GM23338 (cell line): ENCODE measurements around the gene ZNF784. TPM values are rescaled to one million over a fixed set of nuclear protein-coding genes. Genes with fewer than 3 reads are reported as not detected.

Experiments used
- ATAC-seq: fragments of 200-7000 bp; cut with Tn5 transposase; 3 replicates; pipeline ENCODE4 v1.9.1; 2020
- DNase-seq: peaks from one replicate; pipeline ENCODE4 v3.0.0-alpha.2; 2015; ENCODE audit warnings: low spot score
- H2AFZ ChIP-seq: fragments of 200-600 bp; sonication (generic); 2 replicates; pipeline ENCODE4 v1.8.0; 2016; ENCODE audit warnings: antibody characterized with exemption, mild to moderate bottlenecking, moderate library complexity
- H3F3A ChIP-seq: fragments of 200-600 bp; sonication (generic); replicated peaks from 2 replicates; pipeline ENCODE4 v1.8.0; 2017; ENCODE audit warnings: antibody characterized with exemption, mixed run types, low read depth
- H3K27ac ChIP-seq: fragments of 200-600 bp; sonication (generic); 2 replicates; pipeline ENCODE4 v1.6.1; 2016; ENCODE audit warnings: low read depth
- H3K27me3 ChIP-seq: fragments of 200-600 bp; sonication (generic); 2 replicates; pipeline ENCODE4 v1.8.0; 2016; ENCODE audit warnings: mild to moderate bottlenecking, mixed run types, moderate library complexity; ENCODE audit not compliant: insufficient read depth
- H3K36me3 ChIP-seq: fragments of 200-600 bp; sonication (generic); 2 replicates; pipeline ENCODE4 v1.8.0; 2016; ENCODE audit warnings: mild to moderate bottlenecking; ENCODE audit not compliant: insufficient read depth
- H3K4me1 ChIP-seq: fragments of 200-600 bp; sonication (generic); 2 replicates; pipeline ENCODE4 v1.8.0; 2016; ENCODE audit warnings: mild to moderate bottlenecking, moderate library complexity; ENCODE audit not compliant: insufficient read depth
- H3K4me2 ChIP-seq: fragments of 200-600 bp; sonication (generic); 2 replicates; pipeline ENCODE4 v1.7.1; 2017; ENCODE audit warnings: mixed run types
- H3K4me3 ChIP-seq: fragments of 200-600 bp; sonication (generic); 2 replicates; pipeline ENCODE4 v1.6.1; 2016; ENCODE audit warnings: mixed run types
- H3K79me2 ChIP-seq: fragments of 200-600 bp; sonication (generic); replicated peaks from 2 replicates; pipeline ENCODE4 v1.8.0; 2017; ENCODE audit warnings: mild to moderate bottlenecking; ENCODE audit not compliant: insufficient read depth
- H3K9me2 ChIP-seq: fragments of 200-600 bp; sonication (generic); 2 replicates; pipeline ENCODE4 v1.8.0; 2017; ENCODE audit not compliant: insufficient read depth
- H4K20me1 ChIP-seq: fragments of 200-600 bp; sonication (generic); replicated peaks from 2 replicates; pipeline ENCODE4 v1.8.0; 2017; ENCODE audit warnings: mild to moderate bottlenecking; ENCODE audit not compliant: insufficient read depth
- H3K27ac Mint-ChIP-seq: 2 replicates; pipeline ENCODE4 v1.8.0; 2020; ENCODE audit warnings: inconsistent platforms, mild to moderate bottlenecking, moderate library complexity, mixed read lengths
- H3K27me3 Mint-ChIP-seq: 3 replicates; pipeline ENCODE4 v1.8.0; 2022; ENCODE audit warnings: low read depth, mild to moderate bottlenecking, moderate library complexity, mixed read lengths, inconsistent platforms; ENCODE audit not compliant: insufficient read depth, poor library complexity
- H3K36me3 Mint-ChIP-seq: 3 replicates; pipeline ENCODE4 v1.8.0; 2021; ENCODE audit warnings: low read depth, mild to moderate bottlenecking, inconsistent platforms, moderate library complexity, mixed read lengths
- H3K4me1 Mint-ChIP-seq: 3 replicates; pipeline ENCODE4 v1.8.0; 2020; ENCODE audit warnings: mild to moderate bottlenecking, inconsistent platforms, mixed read lengths
- H3K4me3 Mint-ChIP-seq: 3 replicates; pipeline ENCODE4 v1.8.0; 2021; ENCODE audit warnings: moderate library complexity, mild to moderate bottlenecking, inconsistent platforms, mixed read lengths
- H3K9me3 Mint-ChIP-seq: 3 replicates; pipeline ENCODE4 v1.8.0; 2020; ENCODE audit warnings: moderate library complexity, mild to moderate bottlenecking, inconsistent platforms, mixed read lengths
- ETS1 ChIP-seq: IDR thresholded peaks from 2 replicates; pipeline ENCODE4 v1.6.1; 2016; ENCODE audit warnings: antibody characterized with exemption
- EZH2 ChIP-seq: fragments of 200-600 bp; sonication (generic); IDR thresholded peaks from one replicate; pipeline ENCODE4 v1.8.0; 2017; ENCODE audit warnings: antibody characterized with exemption, mild to moderate bottlenecking, low read depth; ENCODE audit not compliant: unreplicated experiment
- EZH2phosphoT487 ChIP-seq: fragments of 200-600 bp; sonication (generic); IDR thresholded peaks from one replicate; pipeline ENCODE4 v1.8.1; 2018; ENCODE audit warnings: antibody characterized with exemption; ENCODE audit not compliant: unreplicated experiment
- JUNB ChIP-seq: IDR thresholded peaks from one replicate; pipeline ENCODE4 v1.6.1; 2016; ENCODE audit warnings: antibody characterized with exemption; ENCODE audit not compliant: unreplicated experiment
- NANOG ChIP-seq: IDR thresholded peaks from 2 replicates; pipeline ENCODE4 v1.6.1; 2016; ENCODE audit warnings: antibody characterized with exemption, borderline replicate concordance
- POLR2AphosphoS5 ChIP-seq: IDR thresholded peaks from 2 replicates; pipeline ENCODE4 v1.6.1; 2016; ENCODE audit warnings: antibody characterized with exemption, low read depth
- STAT1 ChIP-seq: IDR thresholded peaks from one replicate; pipeline ENCODE4 v1.6.1; 2016; ENCODE audit warnings: antibody characterized with exemption; ENCODE audit not compliant: unreplicated experiment
- ZNF114 ChIP-seq: fragments of 250-450 bp; sonication (Bioruptor Pico); IDR thresholded peaks from 2 replicates; pipeline ENCODE4 v1.5.0; 2020; ENCODE audit warnings: mild to moderate bottlenecking, moderate library complexity
- ZNF331 ChIP-seq: fragments of 250-450 bp; sonication (Bioruptor Pico); IDR thresholded peaks from 2 replicates; pipeline ENCODE4 v1.5.0; 2020; ENCODE audit warnings: low read depth, mild to moderate bottlenecking, moderate library complexity
- ZNF462 ChIP-seq: fragments of 250-450 bp; sonication (Bioruptor Pico); IDR thresholded peaks from 2 replicates; pipeline ENCODE4 v1.5.0; 2020; ENCODE audit warnings: mild to moderate bottlenecking, moderate library complexity
- polyA plus RNA-seq: library from polyadenylated mRNA; unstranded; fragments of >200 nt; fragmentation: Nextera tagmentation; extraction: Ambion mirVana; gene quantifications from 2 replicates; pipeline ENCODE4 v1.2.1, GENCODE V29; 2016
- total RNA-seq: library from RNA; depleted of rRNA; stranded (reverse); fragments of >200 nt; shearing (Covaris generic); gene quantifications from 2 replicates; pipeline ENCODE4 v1.2.3, GENCODE V29; 2014

The ZNF784 gene
- total and polyA plus RNA-seq, 2 experiments from 2014 or later: 1.5 to 6.7 TPM

GRCh38 chr19:55606471-55606787 lies 17.9 kb downstream of the ZNF784 start:
- ATAC-seq (no peak), DNase-seq (no peak)
- Mint-ChIP-seq H3K27me3 (peaks cover 34% of the 10 kb centered on the region), H3K36me3 (peaks cover 24% of the 10 kb centered on the region), H3K4me1 (peaks cover 27% of the 10 kb centered on the region), H3K27ac (peak overlapping the region; percentile 96), H3K9me3 (peaks cover 3% of the 10 kb centered on the region), H3K4me3 (peak overlapping the region; percentile 95)
- H3F3A ChIP-seq: peaks cover 22% of the 10 kb centered on the region
- H3K9me2 ChIP-seq: no peaks in the 10 kb centered on the region
- H3K27me3 ChIP-seq: no peaks in the 10 kb centered on the region
- peak overlapping the region; percentile 79 for H3K27ac ChIP-seq
- H3K36me3 ChIP-seq: peaks cover 5% of the 10 kb centered on the region; the same call in 1 of the 2 replicates
- H3K4me3 ChIP-seq: peak overlapping the region; percentile 84
- no peak overlapping the region for H2AFZ ChIP-seq
- H4K20me1 ChIP-seq: peaks cover 22% of the 10 kb centered on the region
- TF ChIP-seq POLR2AphosphoS5 (no peak), ZNF114 (CRISPR knock-in tag) (no peak), EZH2phosphoT487 (no peak), EZH2 (no peak)
- H3K4me2 ChIP-seq: peak overlapping the region; percentile 87
- H3K4me1 ChIP-seq: peaks cover 14% of the 10 kb centered on the region
- H3K79me2 ChIP-seq: peaks cover 14% of the 10 kb centered on the region

GRCh38 chr19:55605637-55606470 lies 18.5 kb downstream of the ZNF784 start, which contains the start of gene ZNF865:
Gene ZNF865 (plus strand): TSS chr19:55605647. CDS start chr19:55613619, 7,972 bp downstream.
- DNase-seq: peak; percentile 94
- Mint-ChIP-seq H3K36me3 (peaks cover 24% of the 10 kb centered on the region), H3K27ac (peak within 1 kb of the TSS; percentile 98), H3K4me3 (peak within 1 kb of the TSS; percentile 95), H3K9me3 (peaks cover 6% of the 10 kb centered on the region), H3K4me1 (peaks cover 32% of the 10 kb centered on the region), H3K27me3 (peaks cover 36% of the 10 kb centered on the region)
- Histone ChIP-seq H3K27me3 (no peaks in the 10 kb centered on the region), H3F3A (peaks cover 22% of the 10 kb centered on the region), H3K9me2 (no peaks in the 10 kb centered on the region), H3K4me2 (peak within 1 kb of the TSS; percentile 87), H3K36me3 (peaks cover 5% of the 10 kb centered on the region; the same call in 1 of the 2 replicates), H3K4me3 (peak within 1 kb of the TSS; percentile 84), H3K4me1 (peaks cover 20% of the 10 kb centered on the region), H3K27ac (peak within 1 kb of the TSS; percentile 99), H3K79me2 (peaks cover 14% of the 10 kb centered on the region), H2AFZ (peak within 1 kb of the TSS; percentile 2), H4K20me1 (peaks cover 22% of the 10 kb centered on the region)
- ATAC-seq: peak; percentile 53
- TF ChIP-seq ETS1 (no peak), JUNB (no peak), ZNF331 (CRISPR knock-in tag) (no peak), EZH2 (no peak), NANOG (no peak), POLR2AphosphoS5 (peak; percentile 24; the same call in 1 of the 2 replicates), ZNF114 (CRISPR knock-in tag) (no peak), STAT1 (no peak), ZNF462 (CRISPR knock-in tag) (no peak), EZH2phosphoT487 (no peak)
